ENCODE results near the gene ZNF273. TPM values are rescaled to one million over a fixed set of nuclear protein-coding genes. Genes with fewer than 3 reads are reported as not detected.

ZNF273 gene
- total RNA-seq, 1 experiment from 2014 or later = 6.6 TPM

- DNase-seq (ENCODE audit: low read depth, low spot score) = no peak
- H4K20me1 ChIP-seq (ENCODE audit: insufficient read depth) = no peaks in the 10 kb centered on the region
- RAD21 ChIA-PET (ENCODE audit: low non-redundant PET in 1 of 2, low total read pairs in 2 of 2, uncharacterized antibody in 2 of 2, unreplicated experiment in 2 of 2) = no interaction called here
- no peaks in the 10 kb centered on the region for H3K9me3 ChIP-seq (ENCODE audit: control insufficient read depth in 1 of 2, insufficient read depth in 1 of 2, low read depth in 1 of 2, low read length in 2 of 2)
- no peak overlapping the region for H2AFZ ChIP-seq (ENCODE audit: low read depth, low read length, poor library complexity, severe bottlenecking)
- CTCF ChIA-PET = no interaction called here
- BruUV-seq (replicated peaks) = no TSS peak
- intact Hi-C loops (cut with micrococcal nuclease) = no loop called here
- H3K27ac ChIP-seq (ENCODE audit: low read depth, low read length) = no peak overlapping the region
- no peaks in the 10 kb centered on the region for H3K27me3 ChIP-seq (ENCODE audit: insufficient read depth, low read length)
- no peaks in the 10 kb centered on the region for H3K79me2 ChIP-seq (ENCODE audit: insufficient read depth, low read length)
- H3K4me3 ChIP-seq (replicated peaks in 1 of 2; ENCODE audit: low read depth in 1 of 2, low read length in 2 of 2) = no peak overlapping the region
- H3K4me1 ChIP-seq (ENCODE audit: control insufficient read depth in 1 of 2, insufficient read depth in 2 of 2, low read length in 2 of 2) = no peaks in the 10 kb centered on the region
- POLR2A ChIA-PET = no interaction called here
- no peak overlapping the region for H3K9ac ChIP-seq (ENCODE audit: low read length)
- TF ChIP-seq RAD21 (IDR thresholded peaks at IDR 0.05; ENCODE audit: low read depth) = no peak
- TF ChIP-seq REST (IDR thresholded peaks at IDR 0.05; ENCODE audit: low read depth) = no peak
- TF ChIP-seq CTCF (IDR thresholded peaks at IDR 0.05 in 2 of 3, conservative IDR thresholded peaks at IDR 0.05 in 1 of 3; ENCODE audit: borderline replicate concordance in 1 of 3, insufficient read depth in 1 of 3, low read depth in 2 of 3, low read length in 2 of 3) = no peak
- no peak for TF ChIP-seq ELF1 (IDR thresholded peaks at IDR 0.05; ENCODE audit: borderline replicate concordance, low read depth)
- no peak for TF ChIP-seq TCF7L2 (IDR thresholded peaks at IDR 0.05; ENCODE audit: borderline replicate concordance, extremely low read depth, insufficient read depth, insufficient read length)
- TF ChIP-seq ZFX (IDR thresholded peaks at IDR 0.05) = no peak
- TF ChIP-seq YY1 (IDR thresholded peaks at IDR 0.05; ENCODE audit: extremely low read depth, insufficient replicate concordance, low read depth, low read length) = no peak
- no peak for TF ChIP-seq EZH2phosphoT487 (IDR thresholded peaks at IDR 0.05; ENCODE audit: borderline replicate concordance)
- no peak for TF ChIP-seq ZNF274 (IDR thresholded peaks at IDR 0.05; ENCODE audit: low read depth, low read length)
- TF ChIP-seq POLR2AphosphoS5 (IDR thresholded peaks at IDR 0.05; ENCODE audit: low read depth, low read length) = no peak
- TF ChIP-seq EGR1 (IDR thresholded peaks at IDR 0.05; ENCODE audit: low read depth) = no peak
- TF ChIP-seq JUND (IDR thresholded peaks at IDR 0.05) = no peak
- TF ChIP-seq EZH2 (IDR thresholded peaks at IDR 0.05) = no peak
- no peak for TF ChIP-seq ATF3 (IDR thresholded peaks at IDR 0.05)
- no peak for ATAC-seq
- H3K36me3 ChIP-seq (ENCODE audit: control insufficient read depth in 1 of 2, insufficient read depth in 2 of 2, low read length in 2 of 2) = no peaks in the 10 kb centered on the region
- no peak overlapping the region for H3K4me2 ChIP-seq (ENCODE audit: low read length)
- H3K9me2 ChIP-seq (ENCODE audit: insufficient read depth) = no peaks in the 10 kb centered on the region
Measured at GRCh38 chr7:64945503-64946175, 42.6 kb downstream of the ZNF273 start.
